GM10248 (cell line): ENCODE measurements around the gene COL15A1.

Source experiments
- CTCF ChIA-PET: fragments of 300-600 bp; sonication (Branson Sonifier 250); formaldehyde crosslinking; extraction: SDS; loops from one replicate; lab custom pipeline; 2021; ENCODE audit warnings: antibody characterized with exemption; lab: Yijun Ruan, JAX
- POLR2A ChIA-PET: fragments of 350-650 bp; sonication (Branson Sonifier 250); formaldehyde crosslinking; extraction: SDS; loops from one replicate; lab custom pipeline; 2020; ENCODE audit warnings: antibody characterized with exemption; lab: Yijun Ruan, JAX
- DNase-seq: peaks from one replicate; pipeline ENCODE4 v3.0.0; 2012; ENCODE audit errors: extremely low spot score
- CTCF ChIP-seq: IDR thresholded peaks from 2 replicates; pipeline ENCODE4 v1.5.1; 2012; ENCODE audit warnings: mild to moderate bottlenecking, low read depth; ENCODE audit errors: extremely low read depth, missing control alignments, control extremely low read depth

Gene COL15A1

GRCh38 chr9:99018653-99019052, 74.9 kb downstream of the COL15A1 start:
- ChIA-PET CTCF (interaction anchor here (1.3 to 1.9 kb wide), 3 partner anchors 8 to 170 kb away, joined by 4 read pairs; no protein-coding TSS in a partner anchor), POLR2A (no interaction called here)
- TF ChIP-seq CTCF: no peak
- DNase-seq: no peak

GRCh38 chr9:99019510-99020331, 76.0 kb downstream of the COL15A1 start:
- TF ChIP-seq CTCF: no peak
- ChIA-PET POLR2A (no interaction called here), CTCF (no interaction called here)
- DNase-seq: no peak

- ChIA-PET CTCF (no interaction called here), POLR2A (no interaction called here)
- no peak for DNase-seq
- TF ChIP-seq CTCF: no peak
Observed at GRCh38 chr9:99020786-99021436, 77.2 kb downstream of the COL15A1 start.

GRCh38 chr9:99021512-99021911, 77.8 kb downstream of the COL15A1 start:
- CTCF ChIA-PET: interaction anchor here (0.6 to 1.2 kb wide), 3 partner anchors 13 to 172 kb away, joined by 3 read pairs; no protein-coding TSS in a partner anchor
- TF ChIP-seq CTCF: no peak
- POLR2A ChIA-PET: no interaction called here
- no peak for DNase-seq

GRCh38 chr9:99023231-99023630, 79.5 kb downstream of the COL15A1 start:
- CTCF ChIA-PET: interaction anchor here (1.7 to 3.1 kb wide), 2 partner anchors 9 to 117 kb away, joined by 6 to 10 read pairs; no protein-coding TSS in a partner anchor
- TF ChIP-seq CTCF: no peak
- no peak for DNase-seq
- POLR2A ChIA-PET: no interaction called here

- TF ChIP-seq CTCF: no peak
- DNase-seq: no peak
- POLR2A ChIA-PET: no interaction called here
- CTCF ChIA-PET: interaction anchor here (1.7 to 3.1 kb wide), 2 partner anchors 10 to 117 kb away, joined by 6 to 10 read pairs; no protein-coding TSS in a partner anchor
Observed at GRCh38 chr9:99023831-99024230, 80.1 kb downstream of the COL15A1 start.
